Measurements from ENCODE around the gene SLAMF8.

- TF ChIP-seq CTCF (IDR thresholded peaks at IDR 0.05) (no peak), POLR2A (IDR thresholded peaks at IDR 0.05) (no peak), POLR2AphosphoS5 (IDR thresholded peaks at IDR 0.05) (no peak), EP300 (IDR thresholded peaks at IDR 0.05) (no peak)
Measured at GRCh38 chr1:159843459-159843858, 16.8 kb downstream of the SLAMF8 start.

Measured in upper lobe of left lung (tissue), 4 donors.